HG03064 (cell line): Measurements from ENCODE around the gene NATD1.

ENCODE experiments used
- ATAC-seq: cut with Tn5 transposase; IDR thresholded peaks from one replicate; pipeline ENCODE4 v1.9.1; 2021; ENCODE audit warnings: low read depth; ENCODE audit not compliant: unreplicated experiment

The NATD1 gene, protein sequence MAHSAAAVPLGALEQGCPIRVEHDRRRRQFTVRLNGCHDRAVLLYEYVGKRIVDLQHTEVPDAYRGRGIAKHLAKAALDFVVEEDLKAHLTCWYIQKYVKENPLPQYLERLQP

DNA sequence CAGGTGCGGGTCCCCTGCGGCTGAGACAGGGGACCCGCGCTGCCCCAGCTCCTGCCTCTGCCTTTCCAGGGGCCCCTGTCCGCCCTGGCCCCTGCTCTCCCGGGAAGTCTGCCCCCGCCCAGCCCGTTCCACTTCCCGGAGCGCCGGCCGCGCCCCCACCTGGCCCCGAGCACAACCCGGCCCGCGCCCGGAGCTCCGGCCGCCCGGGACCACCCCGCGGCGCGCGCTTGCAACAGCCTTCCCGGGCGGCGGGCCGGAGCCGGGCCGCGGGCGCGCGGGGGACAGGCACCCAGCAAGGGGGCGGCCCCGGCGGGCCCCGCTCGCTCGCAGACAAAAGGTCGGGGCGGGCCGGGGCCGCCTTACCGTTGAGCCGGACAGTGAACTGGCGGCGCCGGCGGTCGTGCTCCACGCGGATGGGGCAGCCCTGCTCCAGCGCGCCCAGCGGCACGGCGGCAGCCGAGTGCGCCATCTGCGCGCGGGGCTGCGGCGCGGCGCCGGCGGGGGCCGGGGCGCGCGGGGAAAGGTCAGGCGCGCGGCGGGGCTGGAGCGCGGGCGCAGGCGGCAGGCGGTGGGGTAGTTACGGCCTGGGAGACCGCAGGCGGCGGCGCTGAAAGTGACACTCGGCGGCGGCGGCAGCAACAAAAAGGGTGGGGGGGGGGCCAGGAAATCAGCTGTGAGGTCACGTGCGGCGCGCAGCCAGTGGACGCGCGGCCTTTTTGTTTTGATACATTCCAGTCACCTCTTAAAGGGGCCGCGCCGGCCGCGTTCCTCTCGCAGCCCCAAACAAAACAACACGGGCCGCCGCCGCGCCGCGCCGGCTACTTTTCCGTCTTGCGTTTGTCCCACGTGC, at the start of gene NATD1:
TSS of gene NATD1 (minus strand) at position 615 of the 850 bp plus-strand sequence. CDS start at position 469, 146 bp downstream.
- peak; percentile 66 for ATAC-seq

GRCh38 chr17:21301593-21302550, 48.7 kb upstream of the NATD1 start:
- ATAC-seq = no peak

- no peak for ATAC-seq
These were observed 47.7 kb upstream of the NATD1 start for GRCh38 chr17:21300601-21301571.

GRCh38 chr17:21299981-21300600, 46.9 kb upstream of the NATD1 start:
- no peak for ATAC-seq

DNA sequence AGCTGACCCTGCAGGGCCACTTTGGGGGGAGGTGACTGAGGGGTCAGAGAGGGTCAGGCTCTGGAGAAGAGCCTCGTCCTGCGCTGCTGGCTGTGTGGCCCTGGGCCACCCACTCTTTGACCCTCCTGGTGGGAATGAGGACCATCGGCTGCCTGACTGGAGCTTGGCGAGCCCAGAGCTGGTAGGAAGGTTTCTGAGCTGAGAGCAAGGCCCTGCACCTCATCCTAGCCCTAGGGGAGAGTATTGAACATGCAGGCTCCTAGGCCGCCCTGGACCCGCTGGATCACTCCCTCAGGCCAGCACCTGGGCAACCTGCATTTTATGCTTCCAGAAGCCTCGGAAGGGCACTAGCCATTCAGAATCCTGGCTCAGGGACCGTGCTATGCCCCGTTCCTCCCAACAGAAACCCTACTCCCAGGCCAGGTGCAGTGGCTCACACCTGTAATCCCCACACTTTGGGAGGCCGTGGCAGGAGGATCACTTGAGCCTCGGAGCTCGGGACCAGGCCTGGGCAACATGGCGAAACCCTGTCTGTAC, 45.8 kb upstream of the NATD1 start:
- no peak for ATAC-seq

DNA sequence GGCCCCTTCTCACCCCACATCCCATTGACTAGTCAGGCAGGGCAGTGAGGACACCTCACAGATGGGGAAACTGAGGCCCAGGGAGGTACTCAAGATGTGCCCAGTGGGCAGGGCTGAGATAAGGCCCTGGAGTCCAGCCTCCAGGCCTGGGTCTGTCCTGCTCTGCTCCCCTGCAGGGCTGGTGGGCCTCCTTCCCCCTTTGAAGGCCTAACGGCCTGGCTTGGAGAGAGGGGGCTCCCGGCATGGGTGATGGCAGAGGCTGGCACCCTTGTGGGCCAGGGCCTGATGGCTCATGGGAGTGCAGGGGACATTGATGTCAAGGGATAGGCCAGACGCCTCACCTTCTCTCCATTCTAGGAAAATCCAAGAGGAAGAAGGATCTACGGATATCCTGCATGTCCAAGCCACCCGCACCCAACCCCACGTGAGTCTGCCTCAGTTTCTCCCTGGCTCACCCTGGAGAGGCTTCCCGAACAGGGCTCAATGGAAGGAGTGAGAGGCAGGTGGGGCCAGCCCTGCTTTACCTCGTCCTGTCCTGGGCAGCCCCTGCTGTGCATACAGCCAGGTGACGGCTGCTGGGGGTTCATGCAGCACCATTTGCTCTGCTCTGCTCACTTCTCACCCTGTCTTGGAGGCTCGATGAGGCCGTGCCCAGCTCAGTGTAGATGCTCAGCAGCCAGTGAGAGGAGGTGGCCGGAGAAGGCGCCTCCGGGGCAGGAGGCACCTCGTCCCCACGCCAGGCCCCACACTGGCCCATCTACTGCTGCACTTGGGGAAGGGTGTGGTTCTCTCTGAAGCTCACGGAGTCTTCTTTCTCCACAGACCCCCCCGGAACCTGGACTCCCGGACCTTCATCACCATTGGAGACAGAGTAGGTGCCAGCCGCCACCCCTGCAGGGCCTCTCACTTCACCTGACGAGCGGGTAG, 45.1 kb upstream of the NATD1 start:
- no peak for ATAC-seq

- no peak for ATAC-seq
These were observed 44.4 kb upstream of the NATD1 start for GRCh38 chr17:21297597-21297996.

DNA sequence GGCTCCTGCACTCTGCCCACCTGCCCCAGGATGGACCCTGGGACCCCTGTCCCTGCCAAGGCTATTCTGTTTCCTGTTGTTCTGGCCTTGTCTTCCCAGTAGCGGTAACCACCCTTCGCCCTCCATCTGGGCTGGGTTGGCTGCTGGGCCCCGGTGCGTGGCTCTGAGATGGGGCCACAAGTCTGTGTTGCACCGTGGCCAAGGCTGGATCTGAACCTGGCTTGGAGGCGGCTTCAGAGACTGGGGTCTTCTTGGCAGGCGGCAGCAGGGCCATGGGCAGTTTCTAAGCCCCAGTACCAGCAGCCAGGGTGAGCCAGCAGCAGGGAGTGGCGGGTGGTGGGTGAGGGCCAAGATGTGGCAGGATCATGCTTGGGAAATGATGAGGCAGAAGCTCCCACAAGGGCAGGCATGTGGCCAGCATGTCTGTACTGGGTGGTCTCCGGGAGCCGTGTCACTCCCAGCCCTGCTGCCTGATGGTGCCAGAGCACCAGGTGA, 43.9 kb upstream of the NATD1 start:
- ATAC-seq = no peak

GRCh38 chr17:21296097-21297025, 43.2 kb upstream of the NATD1 start:
- ATAC-seq = no peak

GRCh38 chr17:21295036-21295952, 42.1 kb upstream of the NATD1 start:
- no peak for ATAC-seq

DNA sequence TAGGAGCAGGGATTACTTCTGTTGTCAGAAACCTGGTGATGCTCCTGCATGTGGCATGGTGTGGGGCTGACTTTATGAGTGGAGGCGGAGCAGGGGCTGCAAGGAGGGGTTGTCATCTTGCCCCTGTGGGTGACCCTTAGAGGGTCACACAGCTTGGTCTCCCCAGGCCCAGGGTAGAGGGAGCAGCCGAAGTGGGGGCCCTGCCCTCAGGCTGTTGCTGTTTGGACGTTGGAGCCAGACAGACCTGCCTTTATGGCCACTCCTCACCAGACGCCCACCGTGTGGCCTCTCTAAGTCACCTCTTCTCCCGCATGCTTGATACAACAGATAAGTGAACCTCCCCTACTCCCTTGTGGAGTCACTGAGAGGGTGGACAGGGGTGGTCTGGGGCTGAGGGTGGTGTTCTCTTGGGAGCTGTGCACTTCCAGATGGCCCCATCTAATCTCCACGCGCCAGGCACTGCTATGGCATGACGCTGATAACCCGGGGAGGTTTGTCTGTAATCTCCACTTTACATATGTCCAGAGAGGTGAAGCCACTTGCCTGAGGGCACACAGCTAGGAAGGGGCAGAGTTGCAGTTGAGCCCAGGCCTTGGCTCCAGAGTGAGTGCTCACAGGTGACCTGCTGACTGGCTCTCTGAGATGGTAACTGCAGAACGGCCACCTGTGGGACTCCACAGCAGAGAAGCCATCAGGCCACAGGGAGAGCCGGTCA, 41.3 kb upstream of the NATD1 start:
- no peak for ATAC-seq

- ATAC-seq = no peak
These were observed 40.6 kb upstream of the NATD1 start for GRCh38 chr17:21293831-21294210.

DNA sequence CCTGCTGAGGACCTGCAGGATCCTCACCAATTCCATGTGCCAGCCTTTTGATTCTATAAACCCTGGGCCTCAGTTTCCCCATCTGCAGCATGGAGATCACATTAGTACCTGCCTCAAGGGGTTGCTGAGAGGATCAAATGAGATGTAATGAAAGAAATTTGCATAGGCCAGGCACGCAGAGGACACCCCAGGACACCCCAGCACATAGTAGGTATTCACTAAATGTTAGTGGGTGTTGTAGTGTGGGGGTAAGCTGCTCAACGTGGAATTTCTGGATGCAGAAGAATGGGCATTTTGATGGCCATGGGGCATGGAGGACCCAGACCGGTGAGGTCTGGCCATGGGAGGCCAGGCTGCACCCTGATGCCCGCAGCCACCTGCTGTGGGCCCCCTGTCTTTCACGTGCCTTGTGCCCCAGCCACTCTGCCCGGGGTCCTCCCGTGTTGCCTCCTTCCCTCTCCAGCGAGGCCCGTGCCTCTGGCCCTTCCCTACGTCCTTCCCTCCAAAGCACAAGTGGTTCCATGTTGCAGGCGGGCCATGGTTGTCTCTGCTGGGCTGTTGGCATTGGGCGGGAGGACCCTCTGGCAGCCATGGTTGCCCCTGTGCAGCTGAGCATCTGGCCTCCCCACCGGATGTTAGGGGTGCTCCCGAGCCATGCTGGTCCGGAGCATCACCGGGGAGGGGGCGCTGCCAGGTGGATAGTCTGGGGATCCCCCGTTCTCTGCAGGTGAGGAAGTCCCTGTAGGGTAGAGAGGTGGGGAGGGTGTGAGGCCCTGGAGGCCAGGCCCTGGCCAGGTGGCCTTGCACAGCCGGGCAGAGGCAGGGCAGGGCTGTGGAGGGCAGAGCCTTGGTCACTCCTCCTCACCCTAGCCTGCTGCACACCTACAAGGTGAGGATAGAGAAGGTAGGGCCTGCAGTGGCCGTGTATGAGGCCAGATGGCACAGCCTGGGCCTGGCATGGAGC, 39.9 kb upstream of the NATD1 start:
- ATAC-seq = no peak

- no peak for ATAC-seq
These were observed 38.7 kb upstream of the NATD1 start for GRCh38 chr17:21291862-21292261.
